Upper lobe of left lung (tissue), 6 donors: ENCODE results near the gene IGFBP5. TPM values are rescaled to one million over a fixed set of nuclear protein-coding genes. Genes with fewer than 3 reads are reported as not detected.

Experiments
- ATAC-seq, 2 donors: fragments of 200-7000 bp; cut with Tn5 transposase; one replicate each; pipeline ENCODE4 v1.9.1; 2022; ENCODE audit warnings: mild to moderate bottlenecking in 2 of 2, moderate library complexity in 2 of 2; ENCODE audit not compliant: low FRiP score in 2 of 2
- DNase-seq, 2 donors: peaks; one replicate each; pipeline ENCODE4 v3.0.0-alpha.2; 2019 to 2020
- H3K27ac ChIP-seq, 4 donors: fragments of 200-600 bp; sonication (generic); one replicate each; pipeline ENCODE4 v1.5.1; 2016 to 2019
- H3K27me3 ChIP-seq, 4 donors: fragments of 200-600 bp; sonication (generic); one replicate each; pipeline ENCODE4 v1.5.1; 2017 to 2019
- H3K36me3 ChIP-seq, 4 donors: fragments of 200-600 bp; sonication (generic); one replicate each; pipeline ENCODE4 v1.5.1; 2016 to 2019
- H3K4me1 ChIP-seq, 4 donors: fragments of 200-600 bp; sonication (generic); one replicate each; pipeline ENCODE4 v1.5.1; 2018 to 2019
- H3K4me3 ChIP-seq, 4 donors: fragments of 200-600 bp; sonication (generic); one replicate each; pipeline ENCODE4 v1.5.1; 2017 to 2019; ENCODE audit warnings: mild to moderate bottlenecking in 2 of 4, moderate library complexity in 1 of 4
- H3K9me3 ChIP-seq, 4 donors: fragments of 200-600 bp; sonication (generic); one replicate each; pipeline ENCODE4 v1.5.1; 2018 to 2019
- EP300 ChIP-seq, 4 donors: sonication (generic); formaldehyde crosslinking; IDR thresholded peaks; one replicate each; pipeline ENCODE4 v1.5.1; 2017; ENCODE audit warnings: antibody characterized with exemption in 4 of 4, control low read depth in 2 of 4
- POLR2A ChIP-seq, 4 donors: fragments of 450-650 bp; IDR thresholded peaks; one replicate each; pipeline ENCODE4 v1.5.1; 2016 to 2017; ENCODE audit warnings: antibody characterized with exemption in 4 of 4, mild to moderate bottlenecking in 2 of 4
- POLR2AphosphoS5 ChIP-seq, 2 donors: sonication (generic); formaldehyde crosslinking; IDR thresholded peaks; one replicate each; pipeline ENCODE4 v1.5.1; 2017; ENCODE audit warnings: antibody characterized with exemption in 2 of 2
- WGBS, 2 donors: methylation state at CpG; one replicate each; pipeline ENCODE4 v1.1.5; 2017 to 2018; 5-methylcytosine and 5-hydroxymethylcytosine counted together
- total RNA-seq, 6 donors: library from RNA; depleted of rRNA in 4 of 6; stranded (reverse); fragments of >200 nt in 4 of 6; gene quantifications; one replicate each; pipeline versions ENCODE4 v1.1.0 to v1.2.1, GENCODE V29; 2016 to 2021
- TF ChIP-seq, protein P1 (sequence below), 6 experiments: fragments of 450-650 bp in 4 of 6; fragments of 200-600 bp in 2 of 6; sonication (generic) in 2 of 6; IDR thresholded peaks; one replicate each; pipeline ENCODE4 v1.5.1; 2016 to 2019; ENCODE audit warnings: antibody characterized with exemption in 6 of 6
- donor health status: DM: no; HTN: no; CAD: no; lungs with moderate emphysema.
- donor health status: DM: no; HTN: yes; CAD: no; lungs with severe emphysema.

IGFBP5 gene
- total RNA-seq, 6 donors from 2014 or later: 41.9 to 304 (median 95.5) TPM

- Histone ChIP-seq H3K4me3 (no peak overlapping the region), H3K36me3 (no peaks in the 10 kb centered on the region), H3K27me3 (no peaks in the 10 kb centered on the region), H3K27ac (no peak overlapping the region), H3K9me3 (no peaks in the 10 kb centered on the region), H3K4me1 (no peaks in the 10 kb centered on the region)
- 87 to 98% methylated on average over 5 of the region's 5 CpGs for WGBS, 2 donors
- no peak for ATAC-seq
- DNase-seq: no peak
- TF ChIP-seq POLR2AphosphoS5 (IDR thresholded peaks at IDR 0.05): no peak
- TF ChIP-seq, protein P1, sequence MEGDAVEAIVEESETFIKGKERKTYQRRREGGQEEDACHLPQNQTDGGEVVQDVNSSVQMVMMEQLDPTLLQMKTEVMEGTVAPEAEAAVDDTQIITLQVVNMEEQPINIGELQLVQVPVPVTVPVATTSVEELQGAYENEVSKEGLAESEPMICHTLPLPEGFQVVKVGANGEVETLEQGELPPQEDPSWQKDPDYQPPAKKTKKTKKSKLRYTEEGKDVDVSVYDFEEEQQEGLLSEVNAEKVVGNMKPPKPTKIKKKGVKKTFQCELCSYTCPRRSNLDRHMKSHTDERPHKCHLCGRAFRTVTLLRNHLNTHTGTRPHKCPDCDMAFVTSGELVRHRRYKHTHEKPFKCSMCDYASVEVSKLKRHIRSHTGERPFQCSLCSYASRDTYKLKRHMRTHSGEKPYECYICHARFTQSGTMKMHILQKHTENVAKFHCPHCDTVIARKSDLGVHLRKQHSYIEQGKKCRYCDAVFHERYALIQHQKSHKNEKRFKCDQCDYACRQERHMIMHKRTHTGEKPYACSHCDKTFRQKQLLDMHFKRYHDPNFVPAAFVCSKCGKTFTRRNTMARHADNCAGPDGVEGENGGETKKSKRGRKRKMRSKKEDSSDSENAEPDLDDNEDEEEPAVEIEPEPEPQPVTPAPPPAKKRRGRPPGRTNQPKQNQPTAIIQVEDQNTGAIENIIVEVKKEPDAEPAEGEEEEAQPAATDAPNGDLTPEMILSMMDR (IDR thresholded peaks at IDR 0.05): no peak
- TF ChIP-seq POLR2A (IDR thresholded peaks at IDR 0.05): no peak
- no peak for TF ChIP-seq EP300 (IDR thresholded peaks at IDR 0.05)
These were observed 28.8 kb upstream of the IGFBP5 start for GRCh38 chr2:216724190-216724589.

DNA sequence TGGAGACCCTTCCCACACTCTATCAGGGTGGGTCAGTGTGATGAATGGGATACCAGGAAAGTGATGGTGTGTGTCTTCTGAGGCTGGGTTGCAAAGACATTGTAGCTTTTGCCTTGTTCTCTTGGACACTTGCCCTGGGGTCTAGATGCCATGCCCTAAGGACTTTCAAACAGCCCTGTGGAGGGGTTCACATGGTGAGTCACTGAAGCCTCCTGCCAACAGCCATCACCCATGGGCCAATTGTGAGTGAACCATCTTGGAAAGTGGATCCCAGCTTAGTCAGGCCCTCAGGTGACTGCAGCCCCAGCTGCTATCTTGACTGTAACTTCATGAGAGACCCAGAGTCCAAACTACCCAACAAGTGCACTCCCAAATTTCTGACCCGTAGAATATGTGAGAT is 25.8 kb upstream of the IGFBP5 start:
- no peak for ATAC-seq
- Histone ChIP-seq H3K4me3 (no peak overlapping the region), H3K36me3 (no peaks in the 10 kb centered on the region), H3K4me1 (no peaks in the 10 kb centered on the region), H3K27me3 (no peaks in the 10 kb centered on the region), H3K27ac (no peak overlapping the region), H3K9me3 (no peaks in the 10 kb centered on the region)
- no peak for DNase-seq
- WGBS, 2 donors: 75 to 78% methylated on average over 1 of the region's 1 CpG
- TF ChIP-seq POLR2AphosphoS5 (IDR thresholded peaks at IDR 0.05): no peak
- TF ChIP-seq, protein P1 (IDR thresholded peaks at IDR 0.05): no peak
- no peak for TF ChIP-seq EP300 (IDR thresholded peaks at IDR 0.05)
- TF ChIP-seq POLR2A (IDR thresholded peaks at IDR 0.05): no peak

DNA sequence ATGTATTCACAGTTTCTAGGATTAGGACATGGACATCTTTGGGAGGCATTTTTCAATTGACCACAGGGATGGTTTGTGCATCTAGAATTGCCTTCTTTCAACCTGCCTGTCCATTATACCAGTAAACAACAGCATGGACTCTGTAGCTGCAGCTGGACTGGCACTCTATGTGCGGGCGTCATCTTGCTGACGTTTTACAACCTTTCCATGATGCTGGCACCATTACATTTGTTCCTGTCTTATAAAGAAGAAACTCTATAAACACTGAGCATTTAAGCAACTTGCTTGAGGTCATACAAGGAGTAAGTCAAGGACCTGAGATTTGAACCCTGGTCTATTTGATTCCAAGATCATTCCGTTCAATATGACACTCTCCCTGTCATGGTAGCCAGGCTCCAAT is 25.4 kb upstream of the IGFBP5 start:
- 91 to 92% methylated on average over 4 of the region's 4 CpGs for WGBS, 2 donors
- H3K36me3 ChIP-seq: no peaks in the 10 kb centered on the region
- no peaks in the 10 kb centered on the region for H3K4me1 ChIP-seq
- H3K27me3 ChIP-seq: no peaks in the 10 kb centered on the region
- no peaks in the 10 kb centered on the region for H3K9me3 ChIP-seq
- no peak for TF ChIP-seq POLR2AphosphoS5 (IDR thresholded peaks at IDR 0.05)
- TF ChIP-seq POLR2A (IDR thresholded peaks at IDR 0.05): no peak
- TF ChIP-seq, protein P1 (IDR thresholded peaks at IDR 0.05): no peak
- TF ChIP-seq EP300 (IDR thresholded peaks at IDR 0.05): no peak
- ATAC-seq: no peak
- H3K27ac ChIP-seq: no peak overlapping the region
- no peak overlapping the region for H3K4me3 ChIP-seq
- no peak for DNase-seq

GRCh38 chr2:216717907-216718615 is 22.7 kb upstream of the IGFBP5 start:
- DNase-seq: peak in 1 of 2 donors; percentile 37
- H3K4me1 ChIP-seq: no peaks in the 10 kb centered on the region

More at GRCh38 chr2:216717907-216718615, 22.7 kb upstream of the IGFBP5 start:
- TF ChIP-seq POLR2AphosphoS5 (IDR thresholded peaks at IDR 0.05) (no peak), EP300 (IDR thresholded peaks at IDR 0.05) (no peak), POLR2A (IDR thresholded peaks at IDR 0.05) (no peak)
- TF ChIP-seq, protein P1 (IDR thresholded peaks at IDR 0.05): no peak
- no peak for ATAC-seq
- 85 to 92% methylated on average over 5 to 8 of the region's 8 CpGs for WGBS, 2 donors
- Histone ChIP-seq H3K4me3 (no peak overlapping the region), H3K27ac (no peak overlapping the region), H3K36me3 (no peaks in the 10 kb centered on the region), H3K27me3 (no peaks in the 10 kb centered on the region), H3K9me3 (no peaks in the 10 kb centered on the region)
